Breast epithelium (tissue), 4 donors: ENCODE results near the gene TBCCD1. TPM values are rescaled to one million over a fixed set of nuclear protein-coding genes. Genes with fewer than 3 reads are reported as not detected.

Experiments used
- DNase-seq, 2 donors: peaks; one replicate each; pipeline ENCODE4 v3.0.0-alpha.2; 2019; ENCODE audit warnings: low spot score in 2 of 2
- H3K27ac ChIP-seq, 2 donors: fragments of 200-600 bp; sonication (generic) in 1 of 2; one replicate each; pipeline ENCODE4 v1.5.1; 2016 to 2019; ENCODE audit warnings: mild to moderate bottlenecking in 1 of 2
- H3K27me3 ChIP-seq, 2 donors: fragments of 200-600 bp; sonication (generic) in 1 of 2; one replicate each; pipeline versions ENCODE4 v1.5.1 to v1.6.0; 2017 to 2019; ENCODE audit warnings: control low read depth in 1 of 2, mild to moderate bottlenecking in 1 of 2
- H3K36me3 ChIP-seq: fragments of 200-600 bp; one replicate; pipeline ENCODE4 v1.5.1; 2019
- H3K4me1 ChIP-seq, 2 donors: fragments of 200-600 bp; sonication (generic); one replicate each; pipeline ENCODE4 v1.5.1; 2016 to 2019; ENCODE audit warnings: control low read depth in 1 of 2
- H3K4me3 ChIP-seq, 3 donors: fragments of 200-600 bp; sonication (generic); 1 replicate in 2 of 3; 2 replicates in 1 of 3; pipeline ENCODE4 v1.5.1; 2016 to 2019; ENCODE audit warnings: mild to moderate bottlenecking in 3 of 3, moderate library complexity in 2 of 3
- H3K9me3 ChIP-seq, 2 donors: fragments of 200-600 bp; sonication (generic) in 1 of 2; one replicate each; pipeline ENCODE4 v1.5.1; 2016 to 2019; ENCODE audit warnings: control low read depth in 1 of 2
- CTCF ChIP-seq, 3 donors: fragments of 450-650 bp; IDR thresholded peaks; one replicate each; pipeline ENCODE4 v1.5.1; 2016 to 2017; ENCODE audit warnings: antibody characterized with exemption in 3 of 3, mild to moderate bottlenecking in 3 of 3, moderate library complexity in 3 of 3
- POLR2A ChIP-seq: fragments of 450-650 bp; IDR thresholded peaks from one replicate; pipeline ENCODE4 v1.6.1; 2016; ENCODE audit warnings: antibody characterized with exemption, mild to moderate bottlenecking, moderate library complexity
- POLR2AphosphoS5 ChIP-seq, 3 donors: sonication (generic); formaldehyde crosslinking; IDR thresholded peaks; one replicate each; pipeline ENCODE4 v1.6.1; 2017; ENCODE audit warnings: antibody characterized with exemption in 3 of 3
- intact Hi-C: fragments of 100-400 bp; cut with DNase I; formaldehyde crosslinking; loops from one replicate; pipeline ENCODE4 v1.15.1; 2023; ENCODE audit warnings: low total_unique reads
- total RNA-seq, 3 donors: library from RNA; depleted of rRNA; stranded (reverse); fragments of >200 nt; gene quantifications; one replicate each; pipeline ENCODE4 v1.1.0, GENCODE V29; 2016

The TBCCD1 gene
- total RNA-seq, 3 donors from 2014 or later: 15.0 to 19.6 (median 17.4) TPM

DNA sequence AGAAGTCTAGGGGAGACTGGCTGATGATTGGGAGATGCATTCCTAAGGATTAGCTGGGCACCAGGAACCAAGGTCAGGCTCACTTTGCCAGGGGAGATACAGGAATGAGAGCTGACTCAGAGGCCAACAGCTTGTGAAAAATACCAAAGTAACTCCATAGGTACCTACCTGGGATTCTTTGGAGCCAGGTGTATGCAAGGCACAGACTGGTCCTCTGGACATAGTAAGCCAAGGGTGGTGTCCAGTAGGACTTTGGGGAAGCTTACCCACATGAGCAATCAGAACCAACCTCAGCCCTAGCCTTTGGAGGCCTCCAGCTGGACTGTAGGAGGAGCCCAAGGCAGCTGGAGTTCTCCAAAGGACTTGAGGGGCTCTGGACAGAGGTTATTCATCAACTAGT lies 70.5 kb downstream of the TBCCD1 start:
- no peaks in the 10 kb centered on the region for H3K9me3 ChIP-seq
- H3K4me3 ChIP-seq: no peak overlapping the region
- no peak for DNase-seq
- H3K27ac ChIP-seq: no peak overlapping the region
- H3K4me1 ChIP-seq: no peaks in the 10 kb centered on the region
- TF ChIP-seq CTCF (IDR thresholded peaks at IDR 0.05) (no peak), POLR2A (no peak), POLR2AphosphoS5 (IDR thresholded peaks at IDR 0.05) (no peak)
- no peaks in the 10 kb centered on the region for H3K36me3 ChIP-seq
- intact Hi-C loops: no loop called here
- H3K27me3 ChIP-seq: no peaks in the 10 kb centered on the region

Other genes starting within 250 kb of the TBCCD1 start
- gene DGKG, start 205.1 kb downstream of the TBCCD1 start, total RNA-seq: 1 to 10 TPM in 2 of 3 donors, under 1 TPM in 1; 0.59 to 2.3 (median 2.1) TPM
- 1 to 10 TPM; 3.8 to 5.9 (median 4.2) TPM for gene CRYGS, start 23.0 kb downstream of the TBCCD1 start, total RNA-seq
- 10 to 100 TPM; 40.0 to 41.6 (median 41.6) TPM for gene DNAJB11, start 3.4 kb upstream of the TBCCD1 start, total RNA-seq
- gene AHSG, start 45.7 kb upstream of the TBCCD1 start, total RNA-seq: not detected
- gene FETUB, start 73.1 kb upstream of the TBCCD1 start, total RNA-seq: not detected
- not detected for gene HRG, start 98.7 kb upstream of the TBCCD1 start, total RNA-seq
- under 1 TPM in 1 of 3 donors, not detected in 2; 0.48 TPM for gene KNG1, start 150.0 kb upstream of the TBCCD1 start, total RNA-seq
- gene EIF4A2, start 216.2 kb upstream of the TBCCD1 start, total RNA-seq: 100 to 1,000 TPM; 264 to 592 (median 493) TPM
- gene RFC4, start 239.1 kb upstream of the TBCCD1 start, total RNA-seq: 10 to 100 TPM in 2 of 3 donors, 1 to 10 TPM in 1; 8.5 to 14.5 (median 10.8) TPM